Measurements from ENCODE around the gene DLX5.

The DLX5 gene

DNA sequence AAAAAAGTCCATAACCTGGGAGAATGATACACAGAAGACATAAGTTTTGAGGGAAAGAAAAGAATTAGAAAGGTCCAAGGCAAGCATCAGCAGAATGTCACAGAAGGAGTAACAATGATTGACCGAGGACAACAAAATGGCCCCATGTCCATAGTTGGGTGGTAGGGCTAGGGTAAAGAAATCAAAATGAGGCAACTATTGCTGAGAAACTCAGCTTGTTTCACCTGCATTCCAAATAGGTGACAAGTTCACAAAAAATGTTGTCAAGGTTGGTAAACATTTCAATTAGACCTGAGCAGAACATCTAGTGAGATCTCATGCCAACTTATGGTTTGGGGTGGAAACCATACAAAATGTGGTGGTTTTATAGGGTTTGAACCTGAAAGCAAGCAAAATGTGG lies 42.0 kb downstream of the DLX5 start:
- 98% methylated on average over 1 of the region's 1 CpG for WGBS
- Histone ChIP-seq H3K27me3 (ENCODE audit: insufficient read depth, low read length) (peaks cover 26% of the 10 kb centered on the region), H3K9me3 (ENCODE audit: insufficient read depth, low read depth, low read length) (no peaks in the 10 kb centered on the region), H3K27ac (ENCODE audit: low read depth, low read length) (no peak overlapping the region), H3K36me3 (ENCODE audit: insufficient read depth, low read length) (no peaks in the 10 kb centered on the region), H3K4me1 (ENCODE audit: insufficient read depth, low read length) (peaks cover 12% of the 10 kb centered on the region), H3K9ac (ENCODE audit: low read depth, low read length) (no peak overlapping the region), H3K4me3 (ENCODE audit: low read length) (no peak overlapping the region)

- Histone ChIP-seq H3K4me3 (ENCODE audit: low read length) (no peak overlapping the region), H3K9ac (ENCODE audit: low read depth, low read length) (no peak overlapping the region), H3K4me1 (ENCODE audit: insufficient read depth, low read length) (no peaks in the 10 kb centered on the region), H3K27me3 (ENCODE audit: insufficient read depth, low read length) (peaks cover 2% of the 10 kb centered on the region; the same call in 1 of the 2 replicates), H3K36me3 (ENCODE audit: insufficient read depth, low read length) (no peaks in the 10 kb centered on the region), H3K9me3 (ENCODE audit: insufficient read depth, low read depth, low read length) (no peaks in the 10 kb centered on the region), H3K27ac (ENCODE audit: low read depth, low read length) (no peak overlapping the region)
- 97% methylated on average over 2 of the region's 2 CpGs for WGBS
These were observed 44.9 kb downstream of the DLX5 start for GRCh38 chr7:96979551-96980276.

DNA sequence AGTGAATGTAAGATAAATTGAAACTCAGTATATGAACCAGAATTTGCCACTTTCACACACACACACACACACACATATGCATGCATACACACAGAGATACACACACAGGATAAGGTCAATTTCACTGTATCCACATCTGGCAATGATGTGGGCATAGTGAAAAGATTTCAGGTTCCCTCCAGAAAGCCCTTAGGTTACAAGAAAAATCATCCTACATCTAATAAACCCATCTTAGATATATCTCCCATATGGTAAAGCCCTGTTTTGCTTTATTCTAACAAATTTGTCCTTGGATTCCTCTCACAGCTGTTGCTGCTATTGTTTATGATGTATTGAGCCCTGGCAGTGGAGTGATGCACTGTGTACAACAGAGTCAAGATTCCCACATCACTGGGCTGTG lies 47.2 kb downstream of the DLX5 start:
- Histone ChIP-seq H3K27ac (ENCODE audit: low read depth, low read length) (no peak overlapping the region), H3K27me3 (ENCODE audit: insufficient read depth, low read length) (no peaks in the 10 kb centered on the region), H3K36me3 (ENCODE audit: insufficient read depth, low read length) (no peaks in the 10 kb centered on the region)

GRCh38 chr7:96976106-96976505 lies 48.5 kb downstream of the DLX5 start:
- H3K9me3 ChIP-seq (ENCODE audit: insufficient read depth, low read depth, low read length): no peaks in the 10 kb centered on the region
- no peak overlapping the region for H3K27ac ChIP-seq (ENCODE audit: low read depth, low read length)
- no peaks in the 10 kb centered on the region for H3K4me1 ChIP-seq (ENCODE audit: insufficient read depth, low read length)
- no peaks in the 10 kb centered on the region for H3K36me3 ChIP-seq (ENCODE audit: insufficient read depth, low read length)
- no peaks in the 10 kb centered on the region for H3K27me3 ChIP-seq (ENCODE audit: insufficient read depth, low read length)
- no peak overlapping the region for H3K4me3 ChIP-seq (ENCODE audit: low read length)
- 91% methylated on average over 2 of the region's 2 CpGs for WGBS
- no peak overlapping the region for H3K9ac ChIP-seq (ENCODE audit: low read depth, low read length)

More for the DNA sequence above, 47.2 kb downstream of the DLX5 start:
- Histone ChIP-seq H3K9me3 (ENCODE audit: insufficient read depth, low read depth, low read length) (no peaks in the 10 kb centered on the region), H3K9ac (ENCODE audit: low read depth, low read length) (no peak overlapping the region), H3K4me3 (ENCODE audit: low read length) (no peak overlapping the region), H3K4me1 (ENCODE audit: insufficient read depth, low read length) (no peaks in the 10 kb centered on the region)

- Histone ChIP-seq H3K36me3 (ENCODE audit: insufficient read depth, low read length) (no peaks in the 10 kb centered on the region), H3K9ac (ENCODE audit: low read depth, low read length) (no peak overlapping the region), H3K4me3 (ENCODE audit: low read length) (no peak overlapping the region), H3K27ac (ENCODE audit: low read depth, low read length) (no peak overlapping the region), H3K4me1 (ENCODE audit: insufficient read depth, low read length) (no peaks in the 10 kb centered on the region), H3K27me3 (ENCODE audit: insufficient read depth, low read length) (no peaks in the 10 kb centered on the region), H3K9me3 (ENCODE audit: insufficient read depth, low read depth, low read length) (no peaks in the 10 kb centered on the region)
- WGBS: 95% methylated on average over 2 of the region's 2 CpGs
These were observed 50.6 kb downstream of the DLX5 start for GRCh38 chr7:96973986-96974385.

DNA sequence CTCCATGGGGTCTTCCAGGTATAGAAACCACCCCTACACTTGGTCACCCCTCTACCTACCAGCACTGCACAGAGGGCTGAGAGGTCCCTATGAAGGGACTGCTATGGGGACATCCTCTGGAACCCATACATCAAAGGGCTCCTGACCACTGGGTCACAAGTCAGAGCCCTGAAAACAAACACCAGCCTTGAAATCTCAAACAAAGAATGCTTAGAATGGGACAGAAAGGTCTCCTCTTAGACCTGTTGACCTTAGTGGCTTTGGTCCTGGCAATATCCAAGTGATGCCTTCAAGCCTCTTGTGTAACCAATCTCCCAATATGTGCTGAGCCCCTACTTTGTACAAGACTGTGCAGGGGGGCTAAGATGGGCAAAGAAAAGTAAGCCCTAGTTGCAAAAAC lies 53.9 kb downstream of the DLX5 start:
- Histone ChIP-seq H3K4me3 (ENCODE audit: low read length) (no peak overlapping the region), H3K27ac (ENCODE audit: low read depth, low read length) (no peak overlapping the region), H3K9me3 (ENCODE audit: insufficient read depth, low read depth, low read length) (no peaks in the 10 kb centered on the region), H3K36me3 (ENCODE audit: insufficient read depth, low read length) (no peaks in the 10 kb centered on the region), H3K9ac (ENCODE audit: low read depth, low read length) (no peak overlapping the region), H3K27me3 (ENCODE audit: insufficient read depth, low read length) (no peaks in the 10 kb centered on the region), H3K4me1 (ENCODE audit: insufficient read depth, low read length) (no peaks in the 10 kb centered on the region)

Data from HUES64 (cell line).